ENCODE data around the gene CNMD. TPM values are rescaled to one million over a fixed set of nuclear protein-coding genes. Genes with fewer than 3 reads are reported as not detected.

The CNMD gene
- total RNA-seq, 1 experiment from 2014 or later, result not detected

- BruUV-seq (replicated peaks), result no TSS peak
- Histone ChIP-seq H3K36me3 (ENCODE audit: low read depth) (no peaks in the 10 kb centered on the region), H3K27ac (no peak overlapping the region), H3K4me3 (no peak overlapping the region), H3K9me3 (ENCODE audit: insufficient read depth, low read depth) (no peaks in the 10 kb centered on the region), H3F3A (ENCODE audit: insufficient read depth, low read depth) (no peaks in the 10 kb centered on the region), H4K20me1 (ENCODE audit: insufficient read depth) (no peaks in the 10 kb centered on the region), H3K4me1 (replicated peaks; ENCODE audit: insufficient read depth) (no peaks in the 10 kb centered on the region), H3K9me2 (ENCODE audit: insufficient read depth) (no peaks in the 10 kb centered on the region; the same call in 1 of the 2 replicates), H3K79me2 (ENCODE audit: low read depth) (no peaks in the 10 kb centered on the region), H3K27me3 (ENCODE audit: insufficient read depth, low read depth) (peaks cover 79% of the 10 kb centered on the region), H2AFZ (no peak overlapping the region), H3K4me2 (no peak overlapping the region)
- POLR2A ChIA-PET (ENCODE audit: unreplicated experiment), result no interaction called here
- intact Hi-C loops (cut with micrococcal nuclease; ENCODE audit: unreplicated experiment), result no loop called here
- no peak for DNase-seq
- CTCF ChIA-PET, result no interaction called here
- TF ChIP-seq EZH2 (IDR thresholded peaks at IDR 0.05; ENCODE audit: low read depth), result no peak
- TF ChIP-seq CTCF (conservative IDR thresholded peaks at IDR 0.05), result no peak
Measured at GRCh38 chr13:52744842-52745375, 5.3 kb upstream of the CNMD start.

- intact Hi-C loops (cut with micrococcal nuclease; ENCODE audit: unreplicated experiment), result no loop called here
- H3K9me3 ChIP-seq (ENCODE audit: insufficient read depth, low read depth), result no peaks in the 10 kb centered on the region
- no peak for TF ChIP-seq EZH2 (IDR thresholded peaks at IDR 0.05; ENCODE audit: low read depth)
- TF ChIP-seq CTCF (conservative IDR thresholded peaks at IDR 0.05), result 0 out of 2 replicates have a peak, but pooled peaks have one; percentile 24
- no peaks in the 10 kb centered on the region; the same call in 1 of the 2 replicates for H3K9me2 ChIP-seq (ENCODE audit: insufficient read depth)
- no peak overlapping the region for H3K4me2 ChIP-seq
- BruUV-seq (replicated peaks), result no TSS peak
- H3K27me3 ChIP-seq (ENCODE audit: insufficient read depth, low read depth), result peaks cover 70% of the 10 kb centered on the region
- H3K79me2 ChIP-seq (ENCODE audit: low read depth), result no peaks in the 10 kb centered on the region
- no peak for DNase-seq
- H3K27ac ChIP-seq, result no peak overlapping the region
- no peaks in the 10 kb centered on the region for H3K4me1 ChIP-seq (replicated peaks; ENCODE audit: insufficient read depth)
- H3K4me3 ChIP-seq, result no peak overlapping the region
- ChIA-PET POLR2A (ENCODE audit: unreplicated experiment) (no interaction called here), CTCF (no interaction called here)
- H4K20me1 ChIP-seq (ENCODE audit: insufficient read depth), result no peaks in the 10 kb centered on the region
- no peaks in the 10 kb centered on the region for H3K36me3 ChIP-seq (ENCODE audit: low read depth)
- no peaks in the 10 kb centered on the region for H3F3A ChIP-seq (ENCODE audit: insufficient read depth, low read depth)
- no peak overlapping the region for H2AFZ ChIP-seq
Measured at GRCh38 chr13:52743988-52744387, 4.4 kb upstream of the CNMD start.

GRCh38 chr13:52743569-52743968 is 3.9 kb upstream of the CNMD start:
- no peak overlapping the region for H3K4me2 ChIP-seq
- no peak overlapping the region for H2AFZ ChIP-seq
- CTCF ChIA-PET, result no interaction called here
- no peak overlapping the region for H3K4me3 ChIP-seq
- H3F3A ChIP-seq (ENCODE audit: insufficient read depth, low read depth), result no peaks in the 10 kb centered on the region
- no peaks in the 10 kb centered on the region; the same call in 1 of the 2 replicates for H3K9me2 ChIP-seq (ENCODE audit: insufficient read depth)
- H3K79me2 ChIP-seq (ENCODE audit: low read depth), result no peaks in the 10 kb centered on the region
- intact Hi-C loops (cut with micrococcal nuclease; ENCODE audit: unreplicated experiment), result no loop called here
- H3K9me3 ChIP-seq (ENCODE audit: insufficient read depth, low read depth), result no peaks in the 10 kb centered on the region
- H3K27ac ChIP-seq, result no peak overlapping the region
- H3K4me1 ChIP-seq (replicated peaks; ENCODE audit: insufficient read depth), result no peaks in the 10 kb centered on the region
- H3K27me3 ChIP-seq (ENCODE audit: insufficient read depth, low read depth), result peaks cover 66% of the 10 kb centered on the region
- no peak for DNase-seq
- POLR2A ChIA-PET (ENCODE audit: unreplicated experiment), result no interaction called here
- H3K36me3 ChIP-seq (ENCODE audit: low read depth), result no peaks in the 10 kb centered on the region
- no peaks in the 10 kb centered on the region for H4K20me1 ChIP-seq (ENCODE audit: insufficient read depth)
- no TSS peak for BruUV-seq (replicated peaks)
- TF ChIP-seq EZH2 (IDR thresholded peaks at IDR 0.05; ENCODE audit: low read depth) (no peak), CTCF (conservative IDR thresholded peaks at IDR 0.05) (no peak)
